Measurements from ENCODE around the gene CCDC159.
"Not testable (repeated sequence)": the region's sequence is repeated elsewhere in the genome, so short reads cannot be mapped to it uniquely, and the experiment has no call there.

The CCDC159 gene

DNA sequence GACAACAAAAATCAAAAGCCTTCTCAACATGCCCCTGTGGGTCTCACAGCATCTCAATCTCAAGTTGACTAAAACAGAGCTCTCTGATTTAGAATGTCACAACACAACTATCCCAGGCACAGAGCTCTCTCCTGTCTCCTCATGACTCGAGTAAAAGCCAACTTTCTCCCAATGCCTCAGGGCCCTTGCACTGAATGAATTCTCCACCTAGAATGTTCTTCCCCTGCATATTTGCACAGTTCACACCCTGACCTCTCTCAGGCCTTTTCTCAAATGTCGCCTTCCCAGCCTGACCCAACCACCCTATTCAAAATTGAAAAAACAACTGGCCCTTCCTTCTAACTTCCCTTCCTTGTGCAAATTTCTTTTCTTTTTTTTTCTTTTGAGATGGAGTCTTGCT is 24.4 kb downstream of the CCDC159 start:
- no peak for DNase-seq

DNA sequence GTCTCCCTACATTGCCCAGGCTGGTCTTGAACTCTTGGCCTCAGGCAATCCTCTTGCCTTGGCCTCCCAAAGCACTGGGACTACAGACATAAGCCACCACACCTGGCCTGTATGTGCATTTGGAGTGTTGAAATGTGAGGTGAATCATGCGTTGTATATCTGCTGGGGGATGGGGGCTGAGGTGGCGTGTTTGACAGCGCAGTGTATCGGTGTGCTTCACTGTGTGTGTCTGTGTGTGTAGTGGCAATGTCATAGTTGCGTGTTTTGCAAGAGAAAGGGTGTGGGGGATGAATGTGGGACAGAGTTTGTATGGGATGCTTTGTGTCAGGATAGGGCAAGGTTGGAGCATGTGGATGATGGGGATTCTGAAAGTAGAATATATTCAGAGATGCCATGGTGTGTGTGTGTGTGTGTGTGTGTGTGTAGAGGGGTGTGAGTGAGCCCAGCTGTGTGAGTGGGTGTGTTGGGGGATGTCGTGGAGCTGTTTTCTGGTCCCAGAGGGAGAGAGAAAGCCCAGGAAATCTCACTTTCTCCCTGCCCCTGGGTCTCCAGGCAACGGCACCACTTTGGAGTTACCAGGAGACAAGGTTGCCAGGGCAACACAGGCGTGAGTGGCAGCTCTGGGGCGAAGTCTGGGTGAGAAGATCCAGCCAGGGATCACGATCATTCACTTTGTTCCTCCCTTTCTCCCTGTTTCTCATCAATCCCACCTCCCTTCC is 27.0 kb downstream of the CCDC159 start:
- peak; percentile 95 for DNase-seq

- DNase-seq = no peak
Observed at GRCh38 chr19:11373885-11374432, 27.6 kb downstream of the CCDC159 start.

DNA sequence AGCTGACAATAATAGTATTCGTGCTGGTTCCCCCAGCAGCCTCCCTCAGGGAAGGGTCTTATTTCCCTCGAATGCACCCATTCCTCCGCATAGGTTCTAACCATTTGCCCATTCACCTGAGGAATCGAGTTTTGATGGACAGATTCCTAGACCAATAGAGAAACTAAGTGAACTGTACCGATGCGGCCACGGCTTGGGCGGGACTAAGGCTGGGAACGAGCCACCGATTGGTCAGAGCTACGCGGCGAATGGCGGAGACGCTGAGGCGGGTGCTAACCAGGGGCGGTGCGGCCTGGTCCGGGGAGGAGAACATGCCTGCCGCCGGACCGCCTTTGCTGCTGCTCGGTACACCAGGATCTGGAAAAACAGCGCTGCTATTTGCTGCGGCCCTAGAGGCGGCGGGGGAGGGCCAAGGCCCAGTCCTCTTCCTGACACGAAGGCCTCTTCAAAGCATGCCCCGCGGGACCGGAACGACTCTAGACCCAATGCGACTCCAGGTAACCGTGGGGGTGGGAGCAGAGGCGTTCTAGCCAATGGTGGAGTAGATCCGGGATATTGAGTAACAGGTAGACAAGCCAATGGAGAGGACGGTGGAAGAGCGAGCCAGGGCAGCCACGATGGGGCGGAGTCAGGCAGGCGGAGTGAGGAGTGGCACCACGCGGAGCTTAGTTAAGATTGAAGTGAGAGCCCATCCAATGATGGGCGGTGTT is 28.3 kb downstream of the CCDC159 start, which contains the start of gene SWSAP1:
TSS of gene SWSAP1 (plus strand) at position 234 of the 710 bp plus-strand sequence. CDS start at position 249, 15 bp downstream.
- peak; percentile 100 for DNase-seq

- DNase-seq = no peak
Observed at GRCh38 chr19:11375143-11375948, 29.0 kb downstream of the CCDC159 start.

DNA sequence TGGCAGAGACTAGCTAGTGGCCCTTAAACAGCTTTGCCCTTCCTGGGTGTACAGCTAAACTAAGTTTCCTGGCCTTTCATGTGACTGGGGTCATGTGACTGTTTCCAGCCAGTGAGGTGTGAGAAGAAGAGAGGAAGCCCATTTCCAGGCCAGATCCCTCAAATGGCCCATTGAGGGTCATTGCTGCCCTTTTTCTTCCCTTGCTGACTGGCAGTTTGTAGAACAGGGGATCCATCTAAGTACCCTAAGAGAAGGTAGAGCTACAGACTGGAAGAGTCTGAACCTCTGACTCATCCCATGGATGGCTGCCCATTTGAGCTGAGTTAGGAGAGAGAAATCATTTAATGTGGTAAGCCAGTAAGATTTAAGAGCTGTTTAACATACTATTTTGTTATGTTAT is 30.9 kb downstream of the CCDC159 start:
- no peak for DNase-seq

GRCh38 chr19:11377756-11378155 is 31.4 kb downstream of the CCDC159 start:
- no peak for DNase-seq

DNA sequence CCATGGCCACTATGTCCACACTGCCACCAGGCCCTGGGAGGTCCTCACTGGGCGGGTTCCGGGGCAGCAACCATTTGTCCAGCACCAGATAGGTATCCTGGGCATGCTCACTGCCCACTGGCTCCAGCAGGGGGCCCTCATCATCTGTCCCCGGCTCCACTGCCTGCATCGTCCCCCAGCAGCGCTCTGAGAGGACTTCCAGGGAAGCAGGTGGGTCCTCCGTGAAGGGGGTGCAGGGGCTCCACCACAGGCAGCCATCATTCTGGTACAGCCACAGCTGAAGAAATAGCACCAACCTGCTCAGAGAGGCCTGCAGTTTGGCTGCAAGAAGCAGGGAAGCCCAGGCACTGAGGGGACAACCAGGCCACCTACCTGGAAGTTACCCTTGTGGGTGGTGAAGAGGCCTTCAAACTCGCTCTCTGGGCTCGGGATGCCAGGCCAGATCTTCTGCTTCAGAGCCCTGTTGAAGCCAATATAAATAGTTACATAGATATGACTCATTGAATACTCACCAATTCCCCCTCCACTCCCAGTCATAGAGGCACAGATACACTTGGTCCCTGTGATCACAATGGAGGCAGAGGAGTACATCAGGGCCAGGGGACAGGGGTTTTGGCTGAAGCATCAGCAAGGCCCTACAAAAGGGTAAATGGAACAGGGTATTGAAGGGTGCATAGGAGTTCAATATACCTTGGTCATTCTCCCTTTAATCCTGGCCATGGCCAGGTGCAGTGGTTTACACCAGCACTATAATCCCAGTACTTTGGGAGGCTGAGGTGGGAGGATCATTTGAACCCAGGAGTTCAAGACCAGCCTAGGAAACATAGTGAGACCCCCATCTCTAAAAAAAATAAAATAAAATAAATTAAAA is 32.2 kb downstream of the CCDC159 start:
- DNase-seq = peak; percentile 79

DNA sequence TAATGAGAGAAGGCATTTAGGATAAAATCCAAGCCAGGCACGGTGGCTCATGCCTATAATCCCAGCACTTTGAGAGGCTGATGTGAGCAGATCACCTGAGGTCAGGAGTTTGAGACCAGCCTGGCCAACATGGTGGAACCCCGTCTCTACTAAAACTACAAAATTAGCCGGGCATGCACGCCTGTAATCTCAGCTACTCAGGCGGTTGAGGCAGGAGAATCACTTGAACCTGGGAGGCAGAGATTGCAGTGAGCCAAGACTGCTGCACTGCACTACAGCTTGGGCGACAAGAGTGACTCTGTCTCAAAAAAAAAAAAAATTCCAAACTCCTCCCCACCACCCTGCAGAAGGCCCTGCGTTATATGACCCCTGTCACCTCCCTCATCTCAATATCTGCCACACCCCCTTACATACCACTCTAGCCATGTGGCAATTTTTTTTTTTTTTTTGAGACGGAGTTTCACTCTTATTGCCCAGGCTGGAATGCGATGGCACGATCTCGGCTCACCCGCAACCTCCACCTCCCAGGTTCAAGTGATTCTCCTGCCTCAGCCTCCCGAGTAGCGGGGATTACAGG is 33.0 kb downstream of the CCDC159 start:
- DNase-seq = not testable (repeated sequence)

- no peak for DNase-seq
Observed at GRCh38 chr19:11379857-11380350, 33.6 kb downstream of the CCDC159 start.

GRCh38 chr19:11380653-11381537 is 34.6 kb downstream of the CCDC159 start:
- DNase-seq = peak; percentile 99

- DNase-seq = no peak
Observed at GRCh38 chr19:11382898-11383705, 36.8 kb downstream of the CCDC159 start.

- DNase-seq = no peak
Observed at GRCh38 chr19:11383706-11384048, 37.4 kb downstream of the CCDC159 start.

GRCh38 chr19:11384778-11385129 is 38.4 kb downstream of the CCDC159 start:
- DNase-seq = no peak

DNA sequence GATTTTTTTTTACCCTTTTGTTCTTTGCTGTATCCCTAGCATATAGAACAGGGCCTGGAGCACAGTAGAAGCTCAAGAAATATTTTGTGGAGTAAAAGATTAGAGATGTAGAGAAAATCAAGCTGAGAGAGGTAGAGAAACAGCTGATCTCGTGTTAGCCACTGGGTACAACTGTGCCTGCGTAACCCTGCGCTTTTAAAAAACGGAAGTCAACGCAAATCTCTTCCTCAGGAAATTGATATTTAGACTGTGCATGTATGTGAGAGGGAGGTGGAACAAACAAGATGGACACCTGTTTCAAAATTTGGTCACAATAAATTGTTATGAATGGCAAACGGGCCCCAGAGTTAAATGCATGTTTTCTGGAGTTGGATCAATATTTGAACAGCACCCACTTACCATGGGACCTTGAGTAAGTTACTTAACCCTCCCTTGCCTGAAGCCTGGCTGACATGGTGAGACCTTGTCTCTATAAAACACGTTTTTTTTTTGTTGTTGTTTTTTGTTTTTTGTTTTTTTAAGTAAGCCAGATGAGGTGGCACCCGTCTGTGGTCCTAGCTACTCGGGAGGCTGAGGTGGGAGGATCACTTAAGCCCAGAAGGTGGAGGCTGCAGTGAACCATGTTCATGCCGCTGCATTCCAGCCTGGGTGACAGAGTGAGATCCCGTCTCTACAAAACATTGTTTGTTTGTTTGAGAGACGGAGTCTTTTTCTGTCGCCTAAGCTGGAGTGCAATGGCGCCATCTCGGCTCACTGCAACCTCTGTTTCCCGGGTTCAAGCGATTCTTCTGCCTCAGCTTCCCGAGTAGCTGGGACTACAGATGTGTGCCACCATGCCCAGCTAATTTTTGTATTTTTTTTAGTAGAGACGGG is 41.1 kb downstream of the CCDC159 start:
- no peak for DNase-seq

GRCh38 chr19:11390359-11390758 is 44.0 kb downstream of the CCDC159 start:
- no peak for DNase-seq

- no peak for DNase-seq
Observed at GRCh38 chr19:11390933-11391680, 44.8 kb downstream of the CCDC159 start.

- no peak for DNase-seq
Observed at GRCh38 chr19:11397089-11397610, 50.8 kb downstream of the CCDC159 start.

All from eye (tissue), 1 donor.